Measurements from ENCODE around the gene ARHGEF18. TPM values are rescaled to one million over a fixed set of nuclear protein-coding genes. Genes with fewer than 3 reads are reported as not detected.

ARHGEF18 gene
- total and polyA plus RNA-seq, 2 donors (not counting 3 experiments of a cell fraction or from before 2014, with no cell fraction given): 12.1 to 30.7 TPM

DNA sequence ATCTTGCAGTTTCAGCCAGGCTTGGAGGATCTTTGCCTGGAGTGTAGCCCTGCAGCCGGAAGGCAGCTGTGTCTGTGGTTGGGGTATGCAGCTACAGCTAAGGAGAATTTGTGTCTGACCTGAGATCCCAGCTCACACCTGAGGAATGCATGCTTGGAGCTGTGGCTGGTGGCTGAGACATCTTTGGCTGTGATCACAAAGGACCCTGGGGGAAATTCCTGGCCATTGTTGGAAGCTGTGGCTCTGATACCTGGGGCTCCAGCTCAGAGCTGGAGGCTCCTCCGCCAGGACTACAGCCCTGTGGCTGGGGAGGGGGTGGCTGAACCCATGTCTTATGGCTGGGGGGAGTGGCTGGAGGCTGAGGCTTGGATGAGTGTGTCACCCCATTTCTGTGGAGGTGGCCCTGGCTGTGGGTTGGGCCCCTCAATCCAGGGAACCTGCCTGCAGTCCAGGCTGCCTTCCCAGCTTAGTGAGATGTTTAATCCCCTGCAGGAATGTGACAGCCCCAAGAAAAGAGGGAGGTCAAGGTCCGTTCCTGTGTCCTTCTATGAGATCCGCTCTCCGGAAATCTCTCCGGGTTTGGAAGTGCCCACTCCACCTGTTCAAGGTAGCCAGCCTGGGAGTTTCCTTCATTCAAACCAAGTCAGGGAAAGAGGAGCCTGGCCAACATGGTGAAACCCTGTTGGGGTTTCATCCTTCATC, 27.6 kb downstream of the ARHGEF18 start:
- Histone ChIP-seq H3K79me2 (ENCODE audit: control insufficient read depth, insufficient read depth, low read length) (no peaks in the 10 kb centered on the region), H3K27ac (ENCODE audit: insufficient read depth, low read depth, low read length) (no peak overlapping the region), H4K20me1 (replicated peaks; ENCODE audit: control insufficient read depth, extremely low read depth, insufficient read depth, low read length) (no peaks in the 10 kb centered on the region), H3K9me3 (replicated peaks; ENCODE audit: control insufficient read depth, insufficient read depth, low read length) (no peaks in the 10 kb centered on the region), H2AFZ (ENCODE audit: low read depth, low read length) (no peak overlapping the region), H3K9me1 (replicated peaks; ENCODE audit: control insufficient read depth, extremely low read depth, insufficient read depth, low read length) (no peaks in the 10 kb centered on the region), H3K4me3 (replicated peaks in 1 of 3; ENCODE audit: insufficient read depth in 1 of 3, low read depth in 1 of 3, low read length in 3 of 3) (no peak overlapping the region), H3K9ac (replicated peaks; ENCODE audit: extremely low read depth, insufficient read depth, low read length) (no peak overlapping the region), H3K36me3 (ENCODE audit: control insufficient read depth in 2 of 2, extremely low read depth in 1 of 2, insufficient read depth in 2 of 2, low read length in 2 of 2) (no peaks in the 10 kb centered on the region), H3K27me3 (ENCODE audit: control insufficient read depth in 2 of 2, insufficient read depth in 2 of 2, low read length in 2 of 2) (no peaks in the 10 kb centered on the region), H3K4me1 (ENCODE audit: control insufficient read depth, extremely low read depth, insufficient read depth, low read length) (no peaks in the 10 kb centered on the region), H3K4me2 (ENCODE audit: insufficient read depth, low read length) (no peak overlapping the region)
- ChIA-PET POLR2A (no interaction called here), CTCF (interaction anchor here (1.4 to 3.0 kb wide), 3 partner anchors 9 to 274 kb away, joined by 5 to 15 read pairs (median 6); no protein-coding TSS in a partner anchor)
- FAIRE-seq: no peak
- dilution Hi-C loops (cut with MboI; ENCODE audit: extremely low pct_ligation_motif_present, low sequenced_read_pairs): no loop called here
- TF ChIP-seq MYC (IDR thresholded peaks at IDR 0.05; ENCODE audit: low read depth, low read length) (no peak), POLR2A (IDR thresholded peaks at IDR 0.05; ENCODE audit: low read depth, low read length) (no peak), CTCF (IDR thresholded peaks at IDR 0.05; ENCODE audit: extremely low read depth in 1 of 2, insufficient read depth in 1 of 2, low read depth in 1 of 2, low read length in 2 of 2) (no peak), POLR2AphosphoS5 (IDR thresholded peaks at IDR 0.05; ENCODE audit: insufficient read depth, low read depth, low read length) (no peak), MAX (IDR thresholded peaks at IDR 0.05; ENCODE audit: insufficient read depth, insufficient read length) (no peak), JUN (IDR thresholded peaks at IDR 0.05; ENCODE audit: borderline replicate concordance, insufficient read depth, insufficient read length, low read depth) (no peak), FOS (IDR thresholded peaks at IDR 0.05; ENCODE audit: borderline replicate concordance, insufficient read depth, low read length) (no peak), EZH2 (IDR thresholded peaks at IDR 0.05; ENCODE audit: borderline replicate concordance, low read depth, low read length, severe bottlenecking) (no peak), GATA2 (IDR thresholded peaks at IDR 0.05; ENCODE audit: insufficient read depth, insufficient read length, low read depth, low read length) (no peak)
- BruUV-seq (replicated peaks): no TSS peak
- DNase-seq (ENCODE audit: low read depth, low spot score): no peak
- intact Hi-C loops (cut with micrococcal nuclease): no loop called here
